HG03103 (cell line): ENCODE data around the gene MAGEB17.

Experiments used
- ATAC-seq: cut with Tn5 transposase; IDR thresholded peaks from one replicate; pipeline ENCODE4 v1.9.1; 2021; ENCODE audit warnings: low read depth; ENCODE audit not compliant: unreplicated experiment

Gene MAGEB17

GRCh38 chrX:16205840-16206239, 38.6 kb downstream of the MAGEB17 start:
- no peak for ATAC-seq

- no peak for ATAC-seq
Observed at GRCh38 chrX:16207634-16208033, 40.4 kb downstream of the MAGEB17 start.

DNA sequence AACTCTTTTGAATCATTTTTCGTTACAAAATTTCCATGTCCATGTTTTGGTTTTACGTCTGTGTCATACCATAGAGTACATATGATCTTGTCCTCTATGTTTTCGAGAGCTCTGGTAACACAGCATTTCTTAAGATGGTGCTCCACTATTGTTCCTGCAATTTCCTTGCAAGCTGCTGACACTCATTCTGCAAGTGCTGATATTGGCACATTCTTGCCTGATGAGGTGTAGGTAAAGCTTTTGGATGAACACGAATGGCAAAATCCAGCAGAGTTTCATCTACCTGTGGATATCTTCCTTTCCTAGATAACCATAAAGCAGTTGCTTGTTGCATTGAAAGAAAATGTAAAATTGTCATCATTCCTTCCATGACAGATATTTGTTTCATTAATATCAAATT, 41.3 kb downstream of the MAGEB17 start:
- no peak for ATAC-seq

GRCh38 chrX:16210061-16210460, 42.8 kb downstream of the MAGEB17 start:
- no peak for ATAC-seq

- no peak for ATAC-seq
Observed at GRCh38 chrX:16212024-16212423, 44.7 kb downstream of the MAGEB17 start.

DNA sequence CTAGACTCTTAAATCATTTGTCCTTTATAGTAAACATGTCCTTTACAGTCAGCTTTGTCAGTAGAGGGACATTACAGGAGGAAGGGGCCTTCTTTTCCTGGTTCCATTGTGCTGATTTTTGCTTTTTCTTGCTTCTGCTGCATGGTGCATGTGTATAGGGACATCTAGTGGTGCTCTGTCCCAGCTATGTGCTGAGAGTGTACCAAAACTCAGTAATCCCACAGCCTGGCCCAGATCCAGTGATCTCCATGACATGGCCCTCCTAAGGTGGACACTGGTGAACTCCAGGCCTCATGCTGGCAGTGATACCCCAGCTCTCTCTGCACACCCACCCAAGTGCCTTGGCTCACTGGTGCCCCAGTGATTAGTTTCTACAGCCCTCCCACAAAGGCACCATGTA, 45.2 kb downstream of the MAGEB17 start:
- no peak for ATAC-seq

DNA sequence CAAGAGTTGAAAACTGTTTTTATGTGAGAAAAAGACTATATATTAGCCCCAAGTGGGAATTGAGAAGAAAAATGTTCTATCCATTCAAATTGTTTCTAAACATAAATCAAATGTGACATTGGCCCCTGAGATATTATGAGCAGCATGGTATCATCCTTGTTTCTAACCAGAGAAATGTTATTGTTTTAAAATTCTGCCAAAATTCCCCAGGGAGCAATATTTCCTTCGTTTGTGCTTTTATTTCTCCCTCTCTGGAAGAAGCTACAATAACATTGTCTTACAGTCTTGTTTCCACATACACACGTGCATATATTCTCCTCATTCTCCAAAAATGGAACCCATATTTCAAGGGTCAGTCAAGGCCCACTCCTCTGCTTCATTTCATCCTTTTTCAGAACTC, 46.7 kb downstream of the MAGEB17 start:
- no peak for ATAC-seq

- ATAC-seq = no peak
Observed at GRCh38 chrX:16215660-16216059, 48.4 kb downstream of the MAGEB17 start.
